Ascending aorta (tissue), 2 donors: Measurements from ENCODE around the gene LKAAEAR1. TPM values are rescaled to one million over a fixed set of nuclear protein-coding genes. Genes with fewer than 3 reads are reported as not detected.
A peak's percentile ranks its signal among the peaks of the same experiment; 100 is the strongest.

Experiments
- DNase-seq, 2 donors: peaks; one replicate each; pipeline ENCODE4 v3.0.0-alpha.2; 2019; ENCODE audit warnings: low spot score in 2 of 2
- H3K27ac ChIP-seq, 2 donors: fragments of 200-600 bp; sonication (generic); one replicate each; pipeline ENCODE4 v1.5.1; 2016 to 2017; ENCODE audit warnings: mild to moderate bottlenecking in 1 of 2
- H3K27me3 ChIP-seq: fragments of 200-600 bp; sonication (generic); one replicate; pipeline ENCODE4 v1.5.1; 2017
- H3K36me3 ChIP-seq, 2 donors: fragments of 200-600 bp; sonication (generic); one replicate each; pipeline ENCODE4 v1.5.1; 2016
- H3K4me1 ChIP-seq, 2 donors: fragments of 200-600 bp; sonication (generic); one replicate each; pipeline ENCODE4 v1.5.1; 2016 to 2017; ENCODE audit warnings: mild to moderate bottlenecking in 1 of 2
- H3K4me3 ChIP-seq, 2 donors: fragments of 200-600 bp; sonication (generic); one replicate each; pipeline ENCODE4 v1.5.1; 2016 to 2017; ENCODE audit warnings: mild to moderate bottlenecking in 1 of 2
- H3K9me3 ChIP-seq, 2 donors: fragments of 200-600 bp; sonication (generic); one replicate each; pipeline ENCODE4 v1.5.1; 2016
- intact Hi-C: fragments of 100-400 bp; cut with DNase I; formaldehyde crosslinking; loops from one replicate; pipeline ENCODE4 v1.15.1; 2023
- total RNA-seq: library from RNA; depleted of rRNA; stranded (reverse); fragments of >200 nt; gene quantifications from one replicate; pipeline ENCODE4 v1.1.0, GENCODE V29; 2016
- TF ChIP-seq, protein P1 (sequence below), 3 experiments: fragments of 200-600 bp in 2 of 3; fragments of 450-650 bp in 1 of 3; sonication (generic) in 2 of 3; IDR thresholded peaks; one replicate each; pipeline ENCODE4 v1.5.1; 2016 to 2019; ENCODE audit warnings: antibody characterized with exemption in 3 of 3, mild to moderate bottlenecking in 1 of 3, moderate library complexity in 1 of 3

The LKAAEAR1 gene
- total RNA-seq, 1 donor from 2014 or later, result not detected

DNA sequence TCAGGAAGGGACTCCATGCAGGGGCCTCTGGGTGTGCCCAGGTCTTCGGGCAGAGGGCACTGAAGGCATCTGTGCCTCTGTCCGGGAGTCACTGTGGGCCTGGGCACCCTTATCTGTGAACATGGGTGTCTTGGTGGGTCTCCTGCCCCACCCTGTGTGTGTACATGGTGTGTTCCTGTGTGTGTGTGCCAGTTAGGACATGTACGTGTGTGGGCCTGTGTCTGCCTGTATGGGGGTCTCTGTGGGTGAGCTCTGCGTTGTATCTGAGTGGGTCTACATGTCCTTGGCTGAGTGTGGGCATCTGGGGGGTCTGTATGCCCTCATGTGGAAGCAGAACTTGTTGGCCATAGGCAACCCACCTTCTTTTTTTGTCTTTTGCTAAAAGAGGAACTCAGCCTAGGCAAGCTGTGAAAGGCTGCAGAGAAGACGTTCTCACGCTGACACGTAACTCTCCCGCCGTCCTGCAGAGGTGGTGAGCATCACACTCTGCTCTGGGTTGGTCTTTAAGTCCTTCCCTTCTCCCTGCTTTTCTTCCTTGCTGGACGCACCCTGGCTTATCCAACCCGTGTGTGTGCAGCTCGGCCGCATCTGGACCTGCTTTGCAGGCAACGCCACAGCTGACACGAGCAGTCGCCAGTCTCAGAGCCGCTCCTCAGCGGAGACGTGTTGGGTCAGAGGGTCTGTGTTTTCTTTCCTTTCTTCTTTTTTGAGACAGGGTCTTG, 23.7 kb upstream of the LKAAEAR1 start:
- TF ChIP-seq, protein P1, sequence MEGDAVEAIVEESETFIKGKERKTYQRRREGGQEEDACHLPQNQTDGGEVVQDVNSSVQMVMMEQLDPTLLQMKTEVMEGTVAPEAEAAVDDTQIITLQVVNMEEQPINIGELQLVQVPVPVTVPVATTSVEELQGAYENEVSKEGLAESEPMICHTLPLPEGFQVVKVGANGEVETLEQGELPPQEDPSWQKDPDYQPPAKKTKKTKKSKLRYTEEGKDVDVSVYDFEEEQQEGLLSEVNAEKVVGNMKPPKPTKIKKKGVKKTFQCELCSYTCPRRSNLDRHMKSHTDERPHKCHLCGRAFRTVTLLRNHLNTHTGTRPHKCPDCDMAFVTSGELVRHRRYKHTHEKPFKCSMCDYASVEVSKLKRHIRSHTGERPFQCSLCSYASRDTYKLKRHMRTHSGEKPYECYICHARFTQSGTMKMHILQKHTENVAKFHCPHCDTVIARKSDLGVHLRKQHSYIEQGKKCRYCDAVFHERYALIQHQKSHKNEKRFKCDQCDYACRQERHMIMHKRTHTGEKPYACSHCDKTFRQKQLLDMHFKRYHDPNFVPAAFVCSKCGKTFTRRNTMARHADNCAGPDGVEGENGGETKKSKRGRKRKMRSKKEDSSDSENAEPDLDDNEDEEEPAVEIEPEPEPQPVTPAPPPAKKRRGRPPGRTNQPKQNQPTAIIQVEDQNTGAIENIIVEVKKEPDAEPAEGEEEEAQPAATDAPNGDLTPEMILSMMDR (IDR thresholded peaks at IDR 0.05), result no peak
- Histone ChIP-seq H3K4me1 (no peaks in the 10 kb centered on the region), H3K9me3 (no peaks in the 10 kb centered on the region), H3K36me3 (no peaks in the 10 kb centered on the region), H3K4me3 (no peak overlapping the region), H3K27ac (no peak overlapping the region), H3K27me3 (no peaks in the 10 kb centered on the region)
- DNase-seq, result peak; percentile 3 to 56
- intact Hi-C loops, result no loop called here

DNA sequence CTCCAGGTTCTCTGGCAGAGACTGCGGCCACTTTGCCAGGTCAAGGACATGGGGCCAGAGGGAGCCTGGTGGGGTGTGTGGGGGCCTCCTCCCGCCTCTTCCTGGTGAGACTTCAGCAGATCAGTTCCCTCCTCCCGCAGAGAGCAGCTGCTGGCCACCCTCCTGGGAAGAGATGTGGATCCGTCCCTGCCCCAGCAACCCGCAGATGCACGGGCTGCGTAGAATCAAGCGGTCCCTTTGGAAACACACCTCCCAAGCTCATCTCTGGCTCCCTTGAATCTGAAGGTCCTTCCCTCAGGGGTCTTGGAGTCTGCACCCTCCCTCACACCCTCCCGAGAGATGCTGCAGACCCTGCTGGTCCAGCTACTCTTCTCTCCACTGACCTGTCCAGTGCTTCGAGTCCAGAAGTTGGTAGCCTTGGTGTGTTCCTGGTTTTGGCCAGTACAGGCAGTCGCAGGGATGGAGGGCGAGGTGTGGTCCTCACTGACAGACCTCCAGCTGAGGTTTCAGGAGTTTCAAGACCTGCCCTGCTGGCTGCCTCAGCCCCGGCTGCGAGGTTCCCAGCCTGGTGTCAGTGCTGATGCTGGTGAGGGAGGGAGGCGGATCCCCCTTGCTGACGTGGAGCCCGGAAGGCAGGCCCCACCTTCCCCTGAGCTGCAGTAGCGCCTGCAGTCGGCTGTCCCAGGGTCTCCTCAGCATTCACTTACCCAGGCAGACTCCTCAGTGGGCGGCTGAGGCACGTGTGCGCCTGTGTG, 23.0 kb upstream of the LKAAEAR1 start, which contains the start of gene NPBWR2:
Gene NPBWR2 (minus strand): TSS at position 585 of the 755 bp plus-strand sequence. CDS start 734 bp downstream, outside the sequence.
- Histone ChIP-seq H3K27ac (no peak within 1 kb of the TSS), H3K9me3 (no peaks in the 10 kb centered on the region), H3K27me3 (peaks cover 4% of the 10 kb centered on the region), H3K4me1 (no peaks in the 10 kb centered on the region), H3K36me3 (no peaks in the 10 kb centered on the region), H3K4me3 (no peak within 1 kb of the TSS)
- intact Hi-C loops, result no loop called here
- peak; percentile 7 to 51 for DNase-seq
- TF ChIP-seq, protein P1 (IDR thresholded peaks at IDR 0.05), result no peak

DNA sequence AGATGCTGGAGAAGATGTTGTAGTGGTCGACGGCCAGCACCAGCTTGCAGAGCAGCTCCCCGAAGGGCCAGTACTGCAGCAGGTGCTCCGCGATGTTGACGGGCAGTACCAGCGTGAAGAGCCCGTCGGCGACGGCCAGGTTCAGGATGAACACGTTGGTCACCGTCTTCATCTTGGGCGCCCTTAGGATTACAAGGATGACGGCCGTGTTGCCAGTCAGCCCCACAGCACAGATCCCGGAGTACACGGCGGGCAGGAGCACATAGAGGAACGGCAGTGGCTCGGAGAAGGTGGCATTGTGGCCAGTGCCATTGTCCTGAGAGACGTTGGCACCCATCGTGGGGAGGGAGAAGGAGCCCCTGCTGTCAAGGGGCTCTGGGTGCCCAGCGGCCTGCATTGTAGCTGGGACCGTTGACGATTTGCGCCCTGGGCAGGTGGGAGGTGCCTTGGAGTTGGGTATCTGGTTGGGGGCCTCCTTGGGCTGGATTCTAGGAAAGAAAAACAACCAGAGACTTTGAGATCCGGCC, 22.3 kb upstream of the LKAAEAR1 start:
- no peaks in the 10 kb centered on the region for H3K4me1 ChIP-seq
- no peak overlapping the region for H3K27ac ChIP-seq
- H3K27me3 ChIP-seq, result peaks cover 4% of the 10 kb centered on the region
- no peaks in the 10 kb centered on the region for H3K9me3 ChIP-seq
- intact Hi-C loops, result no loop called here
- TF ChIP-seq, protein P1 (IDR thresholded peaks at IDR 0.05), result no peak
- no peaks in the 10 kb centered on the region for H3K36me3 ChIP-seq
- H3K4me3 ChIP-seq, result no peak overlapping the region
- DNase-seq, result no peak

DNA sequence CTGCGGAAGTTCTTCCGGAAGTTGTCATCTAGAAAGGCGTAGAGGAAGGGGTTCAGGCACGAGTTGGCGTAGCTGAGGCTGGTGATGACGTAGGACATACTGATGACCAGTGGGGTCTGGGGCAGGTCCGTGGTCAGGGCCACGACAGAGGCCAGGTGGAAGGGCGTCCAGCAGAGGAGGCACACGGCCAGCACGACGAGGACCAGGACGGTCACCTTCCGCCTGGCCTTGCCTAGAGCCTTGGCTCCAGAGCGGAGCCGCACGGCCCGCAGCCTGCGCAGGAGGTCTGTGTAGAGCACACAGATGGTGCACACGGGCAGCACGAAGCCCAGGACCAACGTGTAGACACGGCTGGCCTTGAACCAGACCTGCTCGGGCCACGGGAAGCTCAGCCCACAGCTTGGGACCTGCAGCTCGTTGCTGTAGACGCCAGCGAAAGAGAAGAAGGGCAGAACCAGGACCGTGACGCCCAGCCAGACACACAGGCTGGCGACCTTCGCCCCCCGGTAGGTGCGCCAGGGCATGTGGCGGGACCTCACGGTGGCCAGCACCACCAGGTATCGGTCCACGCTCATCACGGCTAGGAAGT, 21.7 kb upstream of the LKAAEAR1 start:
- Histone ChIP-seq H3K4me3 (no peak overlapping the region), H3K4me1 (no peaks in the 10 kb centered on the region), H3K9me3 (no peaks in the 10 kb centered on the region), H3K36me3 (no peaks in the 10 kb centered on the region), H3K27me3 (peaks cover 4% of the 10 kb centered on the region), H3K27ac (no peak overlapping the region)
- DNase-seq, result peak in 1 of 2 donors; percentile 56
- intact Hi-C loops, result no loop called here
- TF ChIP-seq, protein P1 (IDR thresholded peaks at IDR 0.05), result no peak

DNA sequence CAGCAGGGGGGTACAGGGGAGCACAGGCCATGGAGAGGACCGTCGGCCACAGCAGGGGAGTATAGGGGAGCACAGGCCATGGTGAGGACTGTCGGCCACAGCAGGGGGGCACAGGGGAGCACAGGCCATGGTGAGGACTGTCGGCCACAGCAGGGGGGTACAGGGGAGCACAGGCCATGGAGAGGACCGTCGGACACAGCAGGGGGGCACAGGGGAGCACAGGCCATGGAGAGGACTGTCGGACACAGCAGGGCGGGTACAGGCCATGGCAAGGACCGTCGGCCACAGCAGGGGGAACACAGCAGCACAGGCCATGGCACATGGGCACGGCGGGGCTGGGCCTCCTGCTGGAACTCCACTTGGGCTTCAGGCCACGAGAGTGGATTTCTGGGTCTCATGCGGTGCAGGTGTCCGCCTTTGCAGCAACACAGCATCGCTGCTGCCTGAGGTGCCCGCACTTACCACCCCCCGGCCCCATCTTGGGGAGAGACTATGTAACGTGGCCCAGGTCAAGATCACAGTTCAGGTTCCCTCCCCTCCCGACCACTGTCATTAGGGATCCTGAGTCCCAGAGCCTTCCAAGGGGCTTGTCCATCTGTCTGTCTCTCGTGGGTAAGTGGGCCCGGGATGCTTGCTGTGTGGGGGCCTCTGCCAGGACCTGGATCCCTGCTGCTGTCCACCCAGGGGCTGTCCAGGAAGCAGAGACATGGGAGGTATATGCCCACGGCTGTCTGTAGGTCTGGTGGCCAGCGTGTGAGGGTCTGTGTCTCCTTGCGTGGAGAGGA, 20.7 kb upstream of the LKAAEAR1 start:
- no peaks in the 10 kb centered on the region for H3K4me1 ChIP-seq
- TF ChIP-seq, protein P1 (IDR thresholded peaks at IDR 0.05), result no peak
- H3K4me3 ChIP-seq, result no peak overlapping the region
- H3K9me3 ChIP-seq, result no peaks in the 10 kb centered on the region
- no peak overlapping the region for H3K27ac ChIP-seq
- DNase-seq, result peak in 1 of 2 donors; percentile 52
- H3K36me3 ChIP-seq, result no peaks in the 10 kb centered on the region
- peaks cover 4% of the 10 kb centered on the region for H3K27me3 ChIP-seq
- intact Hi-C loops, result no loop called here
